ENCODE results near the gene P2RY14. TPM values are rescaled to one million over a fixed set of nuclear protein-coding genes. Genes with fewer than 3 reads are reported as not detected.

P2RY14 gene
- total RNA-seq: not detected
- not detected for polyA plus RNA-seq (2013, experiment 1 of 2)
- polyA plus RNA-seq (2013, experiment 2 of 2): not detected
- long read RNA-seq, experiment 1: 0 reads
- long read RNA-seq, experiment 2, partial matches to known transcripts: 0 of 2 reads
- long read RNA-seq, experiment 2, other reads (novel, unspliced or antisense): 2 of 2 reads
- long read RNA-seq, experiment 3: 0 reads
- long read RNA-seq, experiment 4: 0 reads

DNA sequence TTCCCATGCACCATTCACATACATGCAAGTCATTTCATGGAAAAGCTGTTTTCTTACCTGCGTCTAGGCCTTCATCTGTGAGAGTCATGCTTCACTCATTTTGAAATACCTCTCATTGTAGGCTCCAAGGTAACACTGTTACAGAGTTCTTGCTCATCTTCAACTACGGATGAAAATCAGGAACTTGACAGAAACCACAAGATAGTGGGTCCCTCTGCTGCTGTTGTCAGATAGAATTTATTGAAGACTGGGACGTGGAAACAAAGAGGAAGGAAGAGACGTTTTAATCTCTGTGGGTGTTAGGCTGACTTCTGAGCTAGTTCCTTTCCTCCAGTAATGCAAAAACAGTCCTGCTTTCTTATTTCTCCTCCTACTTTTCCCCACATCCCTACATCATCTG is at the start of gene P2RY14:
TSS of gene P2RY14 (minus strand) at position 313 of the 400 bp plus-strand sequence. CDS start 64,226 bp downstream, outside the sequence.
- no peaks in the 10 kb centered on the region for H3K36me3 ChIP-seq (ENCODE audit: control insufficient read depth, insufficient read depth, low read length)
- H3K27me3 Mint-ChIP-seq (ENCODE audit: insufficient read depth): no peaks in the 10 kb centered on the region
- H3K4me1 ChIP-seq (ENCODE audit: control insufficient read depth, insufficient read depth, low read length): peaks cover 7% of the 10 kb centered on the region
- no peak within 1 kb of the TSS for H3K27ac Mint-ChIP-seq
- H3K9me3 Mint-ChIP-seq: no peaks in the 10 kb centered on the region
- peaks cover 29% of the 10 kb centered on the region for H3K4me1 Mint-ChIP-seq
- H3K9ac ChIP-seq (ENCODE audit: extremely low read depth, low read length, poor library complexity, severe bottlenecking): no peak within 1 kb of the TSS
- H3K9me3 ChIP-seq (ENCODE audit: control insufficient read depth, low read length): no peaks in the 10 kb centered on the region
- H3K27ac ChIP-seq (ENCODE audit: low read depth, low read length): no peak within 1 kb of the TSS
- no peak within 1 kb of the TSS for H3K4me3 ChIP-seq (ENCODE audit: low read length)
- no peak for DNase-seq
- WGBS, 2 experiments (ENCODE audit: insufficient coverage in 1 of 2, insufficient read length in 1 of 2): 72 to 78% methylated on average over 3 to 4 of the region's 4 CpGs
- no peaks in the 10 kb centered on the region for H3K27me3 ChIP-seq (ENCODE audit: control insufficient read depth, insufficient read depth, low read length, poor library complexity, severe bottlenecking)
- H3K4me3 Mint-ChIP-seq: no peak within 1 kb of the TSS
- no peaks in the 10 kb centered on the region for H3K36me3 Mint-ChIP-seq (ENCODE audit: low read depth)
- TF ChIP-seq, protein P1, sequence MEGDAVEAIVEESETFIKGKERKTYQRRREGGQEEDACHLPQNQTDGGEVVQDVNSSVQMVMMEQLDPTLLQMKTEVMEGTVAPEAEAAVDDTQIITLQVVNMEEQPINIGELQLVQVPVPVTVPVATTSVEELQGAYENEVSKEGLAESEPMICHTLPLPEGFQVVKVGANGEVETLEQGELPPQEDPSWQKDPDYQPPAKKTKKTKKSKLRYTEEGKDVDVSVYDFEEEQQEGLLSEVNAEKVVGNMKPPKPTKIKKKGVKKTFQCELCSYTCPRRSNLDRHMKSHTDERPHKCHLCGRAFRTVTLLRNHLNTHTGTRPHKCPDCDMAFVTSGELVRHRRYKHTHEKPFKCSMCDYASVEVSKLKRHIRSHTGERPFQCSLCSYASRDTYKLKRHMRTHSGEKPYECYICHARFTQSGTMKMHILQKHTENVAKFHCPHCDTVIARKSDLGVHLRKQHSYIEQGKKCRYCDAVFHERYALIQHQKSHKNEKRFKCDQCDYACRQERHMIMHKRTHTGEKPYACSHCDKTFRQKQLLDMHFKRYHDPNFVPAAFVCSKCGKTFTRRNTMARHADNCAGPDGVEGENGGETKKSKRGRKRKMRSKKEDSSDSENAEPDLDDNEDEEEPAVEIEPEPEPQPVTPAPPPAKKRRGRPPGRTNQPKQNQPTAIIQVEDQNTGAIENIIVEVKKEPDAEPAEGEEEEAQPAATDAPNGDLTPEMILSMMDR (conservative IDR thresholded peaks at IDR 0.05): no peak

DNA sequence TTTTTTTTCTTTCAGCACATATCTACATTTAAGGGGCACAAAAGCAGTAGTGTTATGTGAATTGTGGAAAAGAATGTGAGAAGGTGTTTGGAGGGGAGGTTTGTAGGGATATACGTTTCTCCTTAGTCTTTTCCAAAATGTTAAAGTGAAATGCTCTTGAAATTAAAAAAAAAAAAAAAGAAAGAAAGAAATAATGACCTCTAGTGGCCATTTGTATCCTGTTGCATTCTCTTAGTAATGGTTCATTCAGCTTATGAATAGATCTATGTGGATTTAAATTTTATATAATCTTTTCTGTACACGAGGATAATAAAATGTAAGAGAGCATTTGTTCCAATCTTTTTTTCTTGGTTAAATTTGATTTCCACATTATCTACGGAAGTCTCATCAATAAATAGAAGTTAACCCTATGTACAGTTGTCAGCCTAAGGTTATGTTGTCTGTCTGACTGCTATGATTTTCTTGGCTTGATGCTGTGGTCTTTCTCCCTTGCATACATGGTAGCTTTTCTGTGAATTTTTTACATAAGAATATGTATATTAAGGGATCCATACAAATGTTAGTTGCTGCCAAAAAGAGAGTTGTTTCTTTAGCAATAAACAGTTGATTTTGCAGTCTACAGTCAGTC is 49.3 kb upstream of the P2RY14 start:
- TF ChIP-seq, protein P1 (conservative IDR thresholded peaks at IDR 0.05): peak; percentile 87
- Mint-ChIP-seq H3K4me3 (no peak overlapping the region), H3K27me3 (ENCODE audit: insufficient read depth) (no peaks in the 10 kb centered on the region), H3K4me1 (no peaks in the 10 kb centered on the region), H3K36me3 (ENCODE audit: low read depth) (no peaks in the 10 kb centered on the region), H3K27ac (no peak overlapping the region), H3K9me3 (no peaks in the 10 kb centered on the region)
- no peak overlapping the region for H3K9ac ChIP-seq (ENCODE audit: extremely low read depth, low read length, poor library complexity, severe bottlenecking)
- no peaks in the 10 kb centered on the region for H3K36me3 ChIP-seq (ENCODE audit: control insufficient read depth, insufficient read depth, low read length)
- H3K9me3 ChIP-seq (ENCODE audit: control insufficient read depth, low read length): no peaks in the 10 kb centered on the region
- H3K4me3 ChIP-seq (ENCODE audit: low read length): no peak overlapping the region
- 60 to 65% methylated on average over 1 to 2 of the region's 3 CpGs for WGBS, 2 experiments (ENCODE audit: insufficient coverage in 1 of 2, insufficient read length in 1 of 2)
- H3K27ac ChIP-seq (ENCODE audit: low read depth, low read length): no peak overlapping the region
- no peak for DNase-seq
- no peaks in the 10 kb centered on the region for H3K4me1 ChIP-seq (ENCODE audit: control insufficient read depth, insufficient read depth, low read length)
- H3K27me3 ChIP-seq (ENCODE audit: control insufficient read depth, insufficient read depth, low read length, poor library complexity, severe bottlenecking): no peaks in the 10 kb centered on the region

DNA sequence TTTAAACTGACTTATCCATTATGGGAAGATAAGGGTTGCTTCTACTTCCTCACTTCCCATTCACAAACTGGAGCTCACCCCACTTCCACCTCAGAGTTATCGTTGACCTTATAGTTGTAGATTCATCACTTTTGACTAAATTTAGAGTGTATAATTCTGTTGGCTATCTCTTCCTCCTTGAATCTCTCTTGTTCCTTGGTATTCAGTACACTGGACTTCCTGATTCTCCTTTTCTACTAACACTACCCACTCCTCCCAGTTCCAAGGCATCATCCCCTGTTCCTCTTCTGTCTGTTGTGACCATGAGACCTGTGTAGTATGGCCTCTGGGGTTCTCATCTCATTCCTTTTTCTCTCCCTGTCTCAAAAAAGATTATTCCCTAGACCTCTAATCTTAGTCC is 44.2 kb upstream of the P2RY14 start:
- Histone ChIP-seq H3K27ac (ENCODE audit: low read depth, low read length) (no peak overlapping the region), H3K9ac (ENCODE audit: extremely low read depth, low read length, poor library complexity, severe bottlenecking) (no peak overlapping the region), H3K36me3 (ENCODE audit: control insufficient read depth, insufficient read depth, low read length) (no peaks in the 10 kb centered on the region), H3K9me3 (ENCODE audit: control insufficient read depth, low read length) (no peaks in the 10 kb centered on the region), H3K27me3 (ENCODE audit: control insufficient read depth, insufficient read depth, low read length, poor library complexity, severe bottlenecking) (no peaks in the 10 kb centered on the region), H3K4me1 (ENCODE audit: control insufficient read depth, insufficient read depth, low read length) (no peaks in the 10 kb centered on the region), H3K4me3 (ENCODE audit: low read length) (no peak overlapping the region)
- Mint-ChIP-seq H3K27ac (no peak overlapping the region), H3K9me3 (no peaks in the 10 kb centered on the region), H3K27me3 (ENCODE audit: insufficient read depth) (no peaks in the 10 kb centered on the region), H3K4me1 (peaks cover 9% of the 10 kb centered on the region), H3K36me3 (ENCODE audit: low read depth) (no peaks in the 10 kb centered on the region), H3K4me3 (no peak overlapping the region)
- 100% methylated on average over 1 of the region's 1 CpG; no CpG with 5 or more reads in 1 of the 2 experiments for WGBS, 2 experiments (ENCODE audit: insufficient coverage in 1 of 2, insufficient read length in 1 of 2)
- TF ChIP-seq, protein P1 (conservative IDR thresholded peaks at IDR 0.05): no peak
- DNase-seq: no peak

All from endodermal cell (in vitro differentiated cells).